Effector memory CD8-positive, alpha-beta T cell (primary cell): Measurements from ENCODE around the gene MCCD1.
"Not testable (repeated sequence)": the region's sequence is repeated elsewhere in the genome, so short reads cannot be mapped to it uniquely, and the experiment has no call there.

ENCODE experiments used
- ATAC-seq: fragments of 150-1000 bp; cut with Tn5 transposase; replicated peaks from 2 replicates; pipeline ENCODE4 v1.10.0; 2021; ENCODE audit warnings: mild to moderate bottlenecking, moderate library complexity
- DNase-seq, 3 experiments: peaks; one replicate each; pipeline ENCODE4 v3.0.0; 2021
- H3K27ac Mint-ChIP-seq, 2 donors: one replicate each; pipeline ENCODE4 v1.8.0; 2022; ENCODE audit warnings: mild to moderate bottlenecking in 2 of 2, mixed read lengths in 2 of 2, moderate library complexity in 2 of 2
- H3K27me3 Mint-ChIP-seq, 2 donors: one replicate each; pipeline ENCODE4 v1.8.0; 2022; ENCODE audit warnings: mixed read lengths in 2 of 2
- H3K36me3 Mint-ChIP-seq: one replicate; pipeline ENCODE4 v1.8.0; 2022; ENCODE audit warnings: mild to moderate bottlenecking, moderate library complexity, mixed read lengths; ENCODE audit not compliant: insufficient read depth
- H3K4me1 Mint-ChIP-seq, 2 donors: one replicate each; pipeline ENCODE4 v1.8.0; 2022; ENCODE audit warnings: low read depth in 2 of 2, mixed read lengths in 2 of 2
- H3K4me3 Mint-ChIP-seq, 2 donors: one replicate each; pipeline ENCODE4 v1.8.0; 2022; ENCODE audit warnings: mild to moderate bottlenecking in 2 of 2, mixed read lengths in 2 of 2, moderate library complexity in 2 of 2
- H3K9me3 Mint-ChIP-seq, 2 donors: one replicate each; pipeline ENCODE4 v1.8.0; 2022; ENCODE audit warnings: mixed read lengths in 2 of 2
- total RNA-seq, 9 experiments: gene quantifications; one replicate each; lab custom pipeline; 2026; lab: John Stamatoyannopoulos, UW

The MCCD1 gene, protein sequence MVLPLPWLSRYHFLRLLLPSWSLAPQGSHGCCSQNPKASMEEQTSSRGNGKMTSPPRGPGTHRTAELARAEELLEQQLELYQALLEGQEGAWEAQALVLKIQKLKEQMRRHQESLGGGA
- 0 reads per million in 9 experiments for total RNA-seq

DNA sequence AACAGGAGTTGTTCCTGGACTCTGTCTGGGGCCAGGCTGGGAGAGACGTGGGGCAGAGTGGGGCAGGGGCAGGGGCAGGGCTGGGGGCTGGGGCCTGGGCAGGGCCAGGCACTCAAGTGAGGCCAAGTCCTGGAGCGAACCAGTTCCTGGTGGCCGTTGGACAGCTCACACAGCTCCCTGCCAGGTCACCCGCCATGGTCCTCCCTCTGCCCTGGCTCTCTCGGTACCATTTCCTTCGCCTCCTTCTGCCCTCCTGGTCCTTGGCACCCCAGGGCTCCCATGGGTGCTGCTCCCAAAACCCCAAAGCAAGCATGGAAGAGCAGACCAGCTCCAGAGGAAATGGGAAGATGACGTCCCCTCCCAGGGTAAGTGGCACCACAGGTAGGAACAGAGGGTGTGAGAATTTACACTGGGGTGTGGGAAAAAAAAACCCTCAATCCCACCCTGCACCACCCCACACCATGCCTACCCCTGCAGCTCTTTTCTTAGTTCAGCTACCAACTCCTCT, at the start of gene MCCD1:
Gene MCCD1 (plus strand): TSS at position 142 of the 508 bp plus-strand sequence. CDS start 53 bp downstream, at position 195.
- ATAC-seq (peak; percentile 5), DNase-seq (no peak)
- Mint-ChIP-seq H3K9me3 (no peaks in the 10 kb centered on the region), H3K27me3 (no peaks in the 10 kb centered on the region), H3K36me3 (peaks cover 50% of the 10 kb centered on the region), H3K4me3 (no peak within 1 kb of the TSS), H3K27ac (peak within 1 kb of the TSS; percentile 84 to 85), H3K4me1 (peaks cover 14 to 26% of the 10 kb centered on the region in 2 donors)

DNA sequence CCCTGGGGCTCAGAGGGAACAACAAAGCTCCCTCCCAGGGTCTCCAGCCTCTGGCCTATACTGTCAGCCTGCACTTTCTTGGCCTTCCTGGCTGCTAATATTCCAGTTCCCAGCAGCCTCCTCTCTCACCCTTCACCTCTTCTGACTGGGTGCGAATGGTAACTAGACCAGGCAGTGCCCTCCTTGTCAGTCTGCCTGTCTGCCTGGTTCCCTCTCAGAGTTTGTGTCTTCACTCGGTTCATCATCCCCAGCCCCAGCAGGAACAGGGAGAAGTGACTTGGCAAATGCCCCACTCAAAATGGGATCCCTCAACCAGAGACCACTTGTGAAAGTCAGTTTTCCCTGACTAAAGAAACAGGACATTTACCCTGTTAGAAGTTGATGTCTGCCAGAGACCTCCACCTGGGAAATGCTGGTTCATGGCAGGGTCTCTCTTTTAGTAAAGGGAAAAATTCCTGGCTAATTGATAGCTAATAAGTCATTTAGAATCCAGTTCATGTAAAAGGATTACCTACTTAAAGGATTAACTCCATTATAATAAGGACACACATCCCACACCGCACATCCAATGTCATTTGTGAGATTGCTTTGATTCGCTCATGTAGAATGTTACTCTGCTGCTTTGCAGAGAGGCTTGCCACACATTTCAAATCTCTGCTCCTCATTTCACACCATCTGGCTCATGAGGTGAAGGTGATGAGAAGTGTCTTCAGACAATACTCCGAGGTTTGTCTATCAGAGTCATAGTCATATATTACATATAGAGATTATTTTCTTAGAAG, 49.4 kb upstream of the MCCD1 start:
- ATAC-seq (no peak), DNase-seq (no peak)
- Mint-ChIP-seq H3K4me1 (peaks cover 18 to 19% of the 10 kb centered on the region in 2 donors), H3K36me3 (peaks cover 4% of the 10 kb centered on the region), H3K9me3 (no peaks in the 10 kb centered on the region), H3K27me3 (no peaks in the 10 kb centered on the region), H3K4me3 (no peak overlapping the region), H3K27ac (peak overlapping the region in 1 of 2 donors; percentile 87)

DNA sequence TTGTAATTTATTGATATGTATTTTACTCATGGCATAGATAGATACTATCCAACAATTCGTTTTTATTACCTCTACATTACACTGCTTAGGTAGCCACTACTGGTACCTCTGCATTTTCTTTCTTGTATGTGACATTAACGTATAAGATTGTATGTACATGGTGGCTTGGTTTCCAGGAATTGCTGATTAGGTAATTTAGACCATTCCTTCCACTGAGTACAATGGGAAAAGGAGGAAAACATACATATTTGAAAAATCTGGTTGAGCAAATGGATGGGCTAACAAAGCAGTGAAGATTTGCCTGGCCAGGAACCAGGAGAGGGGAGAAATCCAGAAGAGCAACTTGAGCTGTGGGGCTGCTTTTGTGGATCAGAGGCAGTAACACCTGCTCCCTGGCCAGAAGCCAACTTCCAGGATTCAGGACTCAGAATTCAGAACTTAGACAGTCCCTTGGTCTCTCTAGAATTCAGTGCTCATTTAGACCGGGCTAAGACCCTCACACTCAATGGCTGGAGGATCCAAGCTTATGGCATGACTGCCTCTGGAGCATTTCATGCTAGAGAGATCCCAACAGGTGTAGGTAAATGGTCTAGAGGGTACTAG, 48.7 kb upstream of the MCCD1 start:
- no peaks in the 10 kb centered on the region for H3K27me3 Mint-ChIP-seq
- H3K4me1 Mint-ChIP-seq, result peaks cover 15 to 18% of the 10 kb centered on the region in 2 donors
- no peak overlapping the region for H3K27ac Mint-ChIP-seq

DNA sequence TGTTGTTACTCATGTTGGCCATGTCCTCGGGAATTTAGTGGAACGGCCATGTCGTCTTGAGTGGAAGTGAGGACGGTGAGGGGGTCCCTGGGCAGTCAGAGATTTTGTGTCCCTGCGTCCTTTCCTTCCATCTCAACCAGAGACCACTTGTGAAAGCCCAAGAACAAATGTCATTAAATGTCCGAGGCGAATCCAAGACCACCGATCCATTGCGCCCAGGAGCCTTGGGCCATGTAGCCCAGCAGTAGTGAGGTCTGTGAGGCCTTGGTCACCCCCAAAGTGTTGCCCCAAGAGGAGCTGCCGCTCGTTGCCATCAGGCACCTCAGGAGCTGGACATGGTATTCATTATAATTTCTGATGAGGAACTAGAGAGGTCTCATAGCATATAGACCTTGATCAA, 48.2 kb upstream of the MCCD1 start:
- Mint-ChIP-seq H3K27me3 (no peaks in the 10 kb centered on the region), H3K9me3 (no peaks in the 10 kb centered on the region), H3K4me1 (peaks cover 9 to 15% of the 10 kb centered on the region in 2 donors), H3K4me3 (no peak overlapping the region), H3K36me3 (peaks cover 4% of the 10 kb centered on the region), H3K27ac (no peak overlapping the region)
- ATAC-seq, result no peak
- no peak for DNase-seq

More for the DNA sequence above, 48.7 kb upstream of the MCCD1 start:
- Mint-ChIP-seq H3K36me3 (peaks cover 4% of the 10 kb centered on the region), H3K4me3 (no peak overlapping the region), H3K9me3 (no peaks in the 10 kb centered on the region)
- DNase-seq (no peak), ATAC-seq (no peak)

DNA sequence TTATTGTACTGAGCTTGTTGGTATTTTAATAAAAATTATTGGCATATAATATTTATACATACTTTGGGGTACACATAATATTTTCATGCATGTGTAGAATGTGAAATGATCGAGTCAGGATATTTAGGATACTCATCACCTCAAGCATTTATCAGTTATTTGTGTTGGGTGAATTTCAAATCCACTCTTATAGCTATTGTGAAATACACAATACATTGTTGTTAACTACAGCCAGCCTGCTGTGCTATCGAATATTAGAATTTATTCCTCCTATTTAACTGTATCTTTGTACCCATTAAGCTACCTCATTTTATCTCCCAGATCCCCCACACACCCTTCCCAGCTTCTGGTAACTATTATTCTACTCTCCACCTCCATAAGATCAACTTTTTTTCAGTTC, 45.4 kb upstream of the MCCD1 start:
- no peaks in the 10 kb centered on the region for H3K36me3 Mint-ChIP-seq
- ATAC-seq (no peak), DNase-seq (no peak)
- H3K4me3 Mint-ChIP-seq, result no peak overlapping the region
- peaks cover 5 to 12% of the 10 kb centered on the region in 2 donors for H3K4me1 Mint-ChIP-seq
- peak overlapping the region in 1 of 2 donors; percentile 53 for H3K27ac Mint-ChIP-seq
- H3K9me3 Mint-ChIP-seq, result no peaks in the 10 kb centered on the region
- H3K27me3 Mint-ChIP-seq, result no peaks in the 10 kb centered on the region

DNA sequence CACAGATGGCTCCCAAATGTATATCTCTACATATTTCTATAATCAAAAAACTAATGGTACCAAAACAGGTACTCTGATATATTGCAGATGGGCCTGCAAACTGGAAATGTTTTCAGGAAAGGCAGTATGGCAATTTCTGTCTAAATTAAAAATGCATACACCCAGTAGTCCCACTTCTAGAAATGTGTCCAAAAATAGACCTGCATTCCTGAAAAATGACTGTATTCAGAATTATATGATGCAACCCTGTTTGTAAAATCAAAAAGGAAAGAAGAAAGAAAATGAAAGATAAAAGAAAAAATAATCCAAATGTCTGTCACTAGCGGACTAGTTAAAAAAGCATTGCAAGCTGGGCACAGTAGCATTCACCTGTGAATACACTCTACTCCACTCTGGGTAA, 43.7 kb upstream of the MCCD1 start:
- ATAC-seq (no peak), DNase-seq (no peak)
- H3K4me1 Mint-ChIP-seq, result peaks cover 2 to 9% of the 10 kb centered on the region in 2 donors
- no peak overlapping the region for H3K27ac Mint-ChIP-seq
- no peaks in the 10 kb centered on the region for H3K9me3 Mint-ChIP-seq
- peaks cover 4% of the 10 kb centered on the region for H3K36me3 Mint-ChIP-seq
- H3K4me3 Mint-ChIP-seq, result no peak overlapping the region
- no peaks in the 10 kb centered on the region for H3K27me3 Mint-ChIP-seq

DNA sequence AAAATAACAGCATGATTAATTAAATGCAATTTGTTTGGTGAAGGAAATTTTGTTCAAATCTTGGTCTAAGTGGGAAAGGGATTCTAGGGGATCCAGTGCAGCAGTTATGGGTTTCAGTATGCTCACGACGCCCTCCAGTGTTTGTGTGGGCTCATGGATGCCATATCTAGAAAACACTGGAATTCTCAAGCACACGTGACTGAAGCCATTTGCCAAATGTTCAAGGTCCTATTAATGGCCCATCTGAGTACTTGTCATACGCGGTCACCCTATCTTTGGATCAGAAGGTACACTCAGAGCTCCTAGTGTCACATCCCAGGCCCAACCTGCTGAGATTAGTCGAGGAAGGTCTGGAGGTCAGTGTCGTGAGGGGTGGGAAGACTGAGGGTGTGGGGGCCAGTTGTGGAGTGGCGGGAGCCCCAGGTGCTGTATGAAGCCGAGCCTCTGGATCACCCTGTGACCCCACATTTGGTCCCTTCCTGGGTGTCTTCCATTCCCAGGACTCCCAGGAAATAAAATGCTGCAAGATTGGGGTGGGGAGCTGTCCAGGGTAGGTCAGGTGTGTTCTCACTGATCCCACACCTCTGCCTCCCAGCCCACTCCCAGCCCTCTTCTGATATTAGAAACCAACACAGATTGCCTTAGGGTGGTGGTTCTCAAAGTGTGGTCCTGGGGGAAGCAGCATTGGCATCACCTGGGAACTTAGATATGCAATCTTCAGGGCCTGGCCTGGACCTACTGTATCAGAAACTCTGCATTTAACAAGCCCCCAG, 42.5 kb upstream of the MCCD1 start:
- H3K4me1 Mint-ChIP-seq, result peaks cover 6 to 13% of the 10 kb centered on the region in 2 donors
- H3K27me3 Mint-ChIP-seq, H3K36me3 Mint-ChIP-seq, H3K9me3 Mint-ChIP-seq, H3K4me3 Mint-ChIP-seq, DNase-seq, H3K27ac Mint-ChIP-seq, ATAC-seq: not testable (repeated sequence)

DNA sequence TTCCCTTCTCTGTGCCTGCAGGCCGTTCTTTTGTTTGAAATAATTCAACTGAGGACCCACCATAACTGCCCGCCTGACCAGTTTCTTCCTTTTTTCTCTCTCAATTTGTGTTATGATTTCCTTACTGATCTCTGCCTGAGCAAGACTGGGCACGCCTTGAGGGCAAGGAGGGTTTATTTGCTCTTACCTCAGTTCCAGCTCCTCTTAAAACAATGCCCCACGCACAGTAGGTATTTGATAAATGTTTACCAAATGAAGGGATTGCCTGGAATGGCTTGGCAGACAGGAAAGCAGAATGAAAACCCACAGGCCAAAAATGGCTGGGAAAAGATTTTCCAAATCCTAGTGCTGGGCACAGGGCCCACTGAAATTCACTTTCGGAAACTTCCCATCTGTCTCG, 41.1 kb upstream of the MCCD1 start:
- H3K4me1 Mint-ChIP-seq, result peaks cover 10 to 21% of the 10 kb centered on the region in 2 donors
- H3K27me3 Mint-ChIP-seq, result not testable (repeated sequence)

DNA sequence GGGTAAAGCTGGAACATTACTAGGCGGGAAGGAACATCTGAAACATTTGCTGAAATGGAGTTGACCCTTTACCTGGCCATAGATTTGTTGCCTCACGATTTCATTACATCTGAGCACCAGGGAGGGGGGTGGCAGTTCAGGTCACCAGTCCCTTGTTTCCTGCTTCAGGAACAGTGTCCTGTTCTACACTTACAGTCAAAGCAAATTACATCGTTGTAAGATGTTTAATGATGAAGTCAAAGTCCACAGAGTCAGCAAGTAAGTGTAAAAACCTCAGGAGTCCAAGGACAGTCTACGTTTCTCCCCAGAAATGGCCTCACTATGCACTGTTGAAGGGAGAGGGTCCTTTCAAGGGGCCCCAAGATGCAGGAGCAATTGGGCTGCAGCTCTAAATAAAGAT, 39.7 kb upstream of the MCCD1 start:
- H3K27me3 Mint-ChIP-seq, result no peaks in the 10 kb centered on the region

More for the DNA sequence above, 41.1 kb upstream of the MCCD1 start:
- not testable (repeated sequence) for H3K4me3 Mint-ChIP-seq, H3K36me3 Mint-ChIP-seq, DNase-seq, H3K9me3 Mint-ChIP-seq, H3K27ac Mint-ChIP-seq, ATAC-seq

DNA sequence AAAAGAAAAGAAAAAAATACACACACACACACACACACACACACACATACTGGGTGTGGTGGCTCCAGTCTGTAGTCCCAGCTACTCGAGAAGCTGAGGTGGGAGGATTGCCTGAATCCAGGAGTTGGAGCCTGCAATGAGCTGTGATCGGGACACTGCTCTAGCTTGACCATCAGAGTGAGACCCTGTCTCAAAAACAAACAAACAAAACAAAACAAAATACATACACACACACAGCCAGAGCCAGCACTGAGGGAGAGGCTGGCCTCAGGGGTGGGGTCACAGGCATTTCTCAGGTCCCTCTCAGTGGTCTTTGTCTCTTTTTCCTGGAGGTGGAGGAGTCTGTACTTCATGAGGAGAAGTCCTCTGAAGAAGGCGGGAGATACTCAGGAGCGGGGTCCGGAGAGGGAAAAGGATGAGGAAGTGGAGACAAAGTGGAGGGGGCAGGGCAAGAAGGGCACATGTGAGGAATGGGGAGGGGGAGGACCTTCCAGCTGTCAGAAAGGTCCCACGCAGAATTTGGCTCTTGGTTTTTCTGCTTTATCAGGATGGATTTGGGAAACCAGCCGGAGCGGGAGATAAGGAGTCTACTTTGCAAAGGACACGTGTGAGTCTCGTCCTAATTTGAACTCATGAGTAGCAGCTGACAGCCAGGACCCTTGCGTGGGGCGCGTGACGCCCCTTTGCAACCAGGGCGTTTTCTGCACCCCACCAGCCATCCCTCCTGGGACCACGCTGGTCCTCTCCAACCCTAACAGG, 38.5 kb upstream of the MCCD1 start:
- no peak for DNase-seq
- H3K36me3 Mint-ChIP-seq, result peaks cover 16% of the 10 kb centered on the region

More for the DNA sequence above, 39.7 kb upstream of the MCCD1 start:
- H3K4me3 Mint-ChIP-seq, result no peak overlapping the region
- peaks cover 7% of the 10 kb centered on the region for H3K36me3 Mint-ChIP-seq
- H3K9me3 Mint-ChIP-seq, result no peaks in the 10 kb centered on the region
- H3K27ac Mint-ChIP-seq, result no peak overlapping the region
- no peak for ATAC-seq
- H3K4me1 Mint-ChIP-seq, result peaks cover 12 to 28% of the 10 kb centered on the region in 2 donors
- no peak for DNase-seq

DNA sequence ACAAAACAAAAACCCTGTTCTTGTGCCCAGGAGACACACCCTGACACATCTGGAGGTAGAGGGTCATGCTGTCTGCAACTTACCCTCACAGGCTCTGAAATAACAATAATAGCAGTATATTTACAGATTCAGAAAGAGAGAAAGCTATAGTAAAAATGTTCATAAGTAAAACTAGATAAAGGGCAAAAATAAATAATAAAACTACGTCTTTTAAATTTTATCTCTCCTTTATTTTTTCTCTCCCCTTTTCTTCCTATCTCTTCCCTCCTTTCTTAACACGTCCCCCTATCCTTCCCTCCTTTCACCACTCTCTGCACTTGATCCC, 35.2 kb upstream of the MCCD1 start:
- Mint-ChIP-seq H3K4me1 (peaks cover 33 to 47% of the 10 kb centered on the region in 2 donors), H3K27ac (peak overlapping the region; percentile 83 to 97), H3K36me3 (peaks cover 35% of the 10 kb centered on the region), H3K4me3 (peak overlapping the region; percentile 87 to 89)
- not testable (repeated sequence) for H3K9me3 Mint-ChIP-seq, ATAC-seq, DNase-seq, H3K27me3 Mint-ChIP-seq

More for the DNA sequence above, 38.5 kb upstream of the MCCD1 start:
- no peaks in the 10 kb centered on the region for H3K27me3 Mint-ChIP-seq
- H3K4me3 Mint-ChIP-seq, result no peak overlapping the region
- H3K4me1 Mint-ChIP-seq, result peaks cover 17 to 26% of the 10 kb centered on the region in 2 donors
- peak overlapping the region in 1 of 2 donors; percentile 51 for H3K27ac Mint-ChIP-seq
- ATAC-seq, result no peak
- H3K9me3 Mint-ChIP-seq, result no peaks in the 10 kb centered on the region

DNA sequence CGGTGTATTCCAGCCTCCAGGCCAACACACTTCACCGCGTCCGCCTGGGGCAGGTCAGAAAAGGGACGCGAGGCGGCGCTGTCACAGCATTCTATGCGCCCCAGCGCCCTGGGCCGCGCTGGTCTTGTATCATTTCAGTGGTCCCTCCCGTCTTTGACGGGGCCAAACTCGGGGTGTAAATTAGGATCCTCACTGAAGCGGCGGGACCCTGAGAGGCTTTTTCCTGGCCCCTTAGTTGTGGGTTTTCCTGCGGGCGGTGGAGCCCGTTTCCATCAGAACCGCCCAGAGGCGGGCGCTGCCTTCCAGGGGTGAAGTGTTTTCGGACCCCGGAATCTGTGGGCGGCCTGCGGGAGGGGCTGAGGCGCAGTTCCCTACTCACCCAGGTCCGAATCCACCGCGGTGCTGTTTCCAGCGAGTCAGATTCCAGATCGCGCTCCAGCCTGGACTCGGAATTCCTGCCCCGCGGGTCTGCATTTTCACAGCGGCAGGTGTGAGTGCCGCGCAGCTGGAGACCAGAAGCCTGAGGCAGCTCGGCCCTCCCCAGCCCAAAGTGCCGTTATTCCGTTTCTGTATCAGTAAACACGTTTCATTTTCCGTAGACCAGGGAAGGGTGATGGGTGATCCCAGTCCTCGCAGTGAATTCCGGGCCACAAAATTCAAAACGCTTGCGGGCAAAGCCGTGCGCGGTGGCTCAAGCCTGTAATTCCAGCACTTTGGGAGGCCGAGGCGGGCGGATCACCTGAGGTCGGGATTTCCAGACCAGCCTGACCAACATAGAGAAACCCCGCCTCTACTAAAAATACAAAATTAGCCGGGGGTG, 34.7 kb upstream of the MCCD1 start:
- Mint-ChIP-seq H3K36me3 (peaks cover 35% of the 10 kb centered on the region), H3K4me3 (peak overlapping the region; percentile 87 to 89), H3K4me1 (peaks cover 38 to 52% of the 10 kb centered on the region in 2 donors)

More for the DNA sequence above, 34.7 kb upstream of the MCCD1 start:
- peak overlapping the region; percentile 83 to 97 for H3K27ac Mint-ChIP-seq
- ATAC-seq (peak; percentile 49), DNase-seq (peak; percentile 71 to 79 (median 74))
- no peaks in the 10 kb centered on the region for H3K9me3 Mint-ChIP-seq
- H3K27me3 Mint-ChIP-seq, result no peaks in the 10 kb centered on the region
